GM12864 (cell line): ENCODE measurements around the gene SFXN3.
A peak's percentile ranks its signal among the peaks of the same experiment; 100 is the strongest.

Experiments used
- DNase-seq: peaks from one replicate; pipeline ENCODE4 v3.0.0-alpha.2; 2011; ENCODE audit warnings: low read depth
- H3K4me3 ChIP-seq: 2 replicates; pipeline ENCODE4 v1.5.1; 2011; ENCODE audit warnings: mild to moderate bottlenecking, low read depth, low read length, control low read depth
- CTCF ChIP-seq: IDR thresholded peaks from 2 replicates; pipeline ENCODE4 v1.5.1; 2011; ENCODE audit warnings: low read depth, mild to moderate bottlenecking, moderate library complexity, low read length, control low read depth, inconsistent platforms; ENCODE audit errors: missing control alignments

SFXN3 gene

DNA sequence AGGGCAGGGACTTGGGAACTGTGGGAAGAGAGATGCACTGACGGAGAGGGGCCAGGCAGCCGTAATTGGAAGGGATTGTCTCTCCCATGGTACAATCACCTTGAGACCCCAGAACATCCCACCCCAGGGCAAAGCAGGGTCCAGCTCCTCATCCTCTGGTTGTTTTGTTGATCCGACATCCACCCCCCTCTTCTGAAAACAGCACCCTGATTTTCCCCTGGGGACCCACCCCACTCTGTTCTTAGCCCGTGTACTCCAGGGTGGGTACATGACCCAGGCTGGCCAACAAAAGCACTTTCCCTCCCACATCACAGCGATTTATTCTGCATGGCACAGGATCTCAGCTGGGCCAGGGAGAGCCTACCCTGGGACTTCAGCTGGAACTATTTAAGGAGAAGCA lies 14.2 kb upstream of the SFXN3 start:
- H3K4me3 ChIP-seq: no peak overlapping the region
- no peak for TF ChIP-seq CTCF
- DNase-seq: no peak

DNA sequence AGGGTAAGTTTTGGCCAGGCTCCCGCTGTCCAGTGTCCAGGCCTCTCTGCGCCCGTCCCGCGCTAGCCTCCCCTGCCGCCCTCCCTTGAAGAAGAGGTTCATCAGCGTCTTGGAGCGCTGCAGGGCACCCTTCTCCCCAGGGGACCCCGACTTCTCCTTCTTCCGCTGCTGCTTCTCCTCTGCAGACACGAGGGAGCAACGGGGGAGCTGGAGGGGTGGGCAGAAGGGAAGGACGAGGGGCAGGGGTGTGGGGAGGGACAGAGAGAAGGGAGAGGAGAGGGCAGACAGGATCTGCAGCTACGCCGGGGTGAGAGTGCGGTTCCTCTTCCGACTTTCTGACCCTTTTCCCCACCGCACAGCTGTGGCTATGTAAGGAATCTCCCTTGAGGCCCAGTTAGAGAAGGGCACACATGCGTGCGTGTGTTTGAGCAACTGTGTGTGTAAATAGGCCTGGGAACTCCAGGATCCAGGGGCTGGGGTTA lies 12.9 kb upstream of the SFXN3 start:
- TF ChIP-seq CTCF: no peak
- DNase-seq: no peak
- no peak overlapping the region for H3K4me3 ChIP-seq

GRCh38 chr10:101018600-101019439 lies 12.2 kb upstream of the SFXN3 start:
- peak; percentile 70 for TF ChIP-seq CTCF
- DNase-seq: no peak
- no peak overlapping the region for H3K4me3 ChIP-seq

DNA sequence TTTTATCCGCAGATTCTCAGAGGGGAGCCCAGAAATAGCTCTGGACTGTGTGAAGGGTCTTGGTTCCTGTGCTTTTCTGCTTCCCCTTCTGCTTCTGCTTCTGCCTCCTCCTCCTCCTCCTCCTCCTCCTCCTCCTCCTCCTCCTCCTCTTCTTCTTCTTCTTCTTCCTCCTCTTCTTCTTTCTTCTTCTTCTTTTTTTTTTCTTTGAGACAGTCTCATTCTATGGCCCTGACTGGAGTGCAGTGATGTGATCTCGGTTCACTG lies 11.7 kb upstream of the SFXN3 start:
- no peak overlapping the region for H3K4me3 ChIP-seq
- no peak for DNase-seq
- TF ChIP-seq CTCF: no peak

GRCh38 chr10:101020427-101021075 lies 10.5 kb upstream of the SFXN3 start:
- no peak for DNase-seq
- H3K4me3 ChIP-seq: no peak overlapping the region
- TF ChIP-seq CTCF: no peak

DNA sequence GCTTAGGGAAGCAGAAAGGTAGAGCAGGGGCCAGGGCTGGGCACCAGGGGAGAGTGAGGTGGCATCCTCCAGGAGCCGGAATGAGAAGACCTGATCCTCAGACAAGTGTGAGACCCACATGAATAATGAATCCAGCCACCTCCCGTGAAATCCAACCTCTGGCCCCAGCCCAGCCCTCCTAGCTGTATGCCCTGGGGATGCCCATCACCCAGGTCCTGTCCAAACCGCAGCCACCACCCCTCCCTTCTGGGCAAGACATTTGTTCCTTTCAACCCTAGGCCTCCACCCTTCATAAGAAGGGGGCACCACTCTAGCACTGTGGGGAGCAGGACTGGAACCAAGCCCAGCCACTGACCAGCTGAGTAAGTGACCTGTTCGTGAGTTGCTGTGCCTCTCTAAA lies 9.8 kb upstream of the SFXN3 start:
- no peak overlapping the region for H3K4me3 ChIP-seq
- no peak for DNase-seq
- no peak for TF ChIP-seq CTCF
